Ectodermal cell (in vitro differentiated cells): ENCODE measurements around the gene RNF151.

Experiments used
- H3K27ac ChIP-seq: 2 replicates; pipeline ENCODE4 v1.7.0; 2013; ENCODE audit warnings: mild to moderate bottlenecking, low read depth, low read length; ENCODE audit not compliant: insufficient read depth, poor library complexity, severe bottlenecking
- H3K27me3 ChIP-seq: 2 replicates; pipeline ENCODE4 v1.7.0; 2013; ENCODE audit warnings: mild to moderate bottlenecking, low read length; ENCODE audit not compliant: insufficient read depth, control insufficient read depth, poor library complexity, severe bottlenecking
- H3K36me3 ChIP-seq: one replicate; pipeline ENCODE4 v1.7.0; 2013; ENCODE audit warnings: low read length; ENCODE audit not compliant: control insufficient read depth, insufficient read depth
- H3K4me1 ChIP-seq: one replicate; pipeline ENCODE4 v1.7.0; 2013; ENCODE audit warnings: low read length; ENCODE audit not compliant: control insufficient read depth, insufficient read depth
- H3K4me3 ChIP-seq: 2 replicates; pipeline ENCODE4 v1.7.0; 2013; ENCODE audit warnings: low read depth, low read length, control low read depth; ENCODE audit not compliant: insufficient read depth
- H3K9me3 ChIP-seq: 2 replicates; pipeline ENCODE4 v1.7.0; 2013; ENCODE audit warnings: mild to moderate bottlenecking, low read length, moderate library complexity; ENCODE audit not compliant: control insufficient read depth
- WGBS, 2 experiments: methylation state at CpG; one replicate each; pipeline ENCODE4 v1.1.7; 2013; ENCODE audit warnings: missing lambda C conversion rate in 2 of 2; 5-methylcytosine and 5-hydroxymethylcytosine counted together

RNF151 gene

DNA sequence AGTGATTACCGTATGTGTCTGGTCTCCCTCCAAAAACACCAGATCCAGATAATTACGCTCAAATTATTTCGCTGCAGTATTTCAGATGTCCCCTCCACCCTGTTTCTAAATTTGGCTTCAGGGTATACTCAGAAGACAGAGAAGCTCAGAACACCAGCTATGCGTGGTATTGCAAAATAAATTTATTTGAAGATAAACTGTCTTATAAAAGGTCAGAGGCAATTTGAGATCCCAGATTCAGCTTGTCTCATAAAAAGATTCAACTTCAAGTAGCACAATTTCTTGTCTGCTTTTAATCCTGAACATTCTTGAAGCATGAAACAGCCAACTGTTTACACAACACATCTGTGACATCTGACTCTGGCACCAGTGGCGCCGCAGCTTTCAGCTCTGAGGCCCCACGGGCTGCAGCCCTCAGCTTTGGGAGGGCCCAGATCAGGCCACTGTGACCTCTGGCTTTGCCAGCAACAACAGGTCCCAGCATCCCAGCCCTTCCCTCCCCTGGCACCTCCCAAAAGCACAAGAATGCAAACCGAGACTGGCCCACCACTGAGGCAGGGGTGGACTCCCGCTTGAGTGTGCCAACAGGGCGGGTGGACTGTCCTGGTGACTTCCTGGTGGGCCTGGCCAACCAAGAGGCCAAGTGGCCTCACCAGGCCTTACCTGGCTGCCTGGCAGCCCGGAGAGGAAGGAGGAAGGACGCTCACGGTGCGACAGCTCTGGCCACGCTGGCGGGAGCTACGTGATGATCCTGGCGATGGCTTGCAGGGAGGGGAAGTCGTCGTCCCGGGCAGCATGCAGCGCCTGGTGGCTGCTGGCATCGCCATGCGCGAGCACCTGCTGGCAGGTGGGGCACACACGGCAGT is 31.1 kb downstream of the RNF151 start:
- H3K4me1 ChIP-seq: no peaks in the 10 kb centered on the region
- 94 to 96% methylated on average over 26 of the region's 26 CpGs for WGBS, 2 experiments
- no peaks in the 10 kb centered on the region for H3K9me3 ChIP-seq
- peaks cover 5% of the 10 kb centered on the region for H3K27me3 ChIP-seq
- H3K27ac ChIP-seq: no peak overlapping the region
- H3K4me3 ChIP-seq: no peak overlapping the region
- peaks cover 38% of the 10 kb centered on the region for H3K36me3 ChIP-seq

GRCh38 chr16:1998360-1998835 is 31.7 kb downstream of the RNF151 start:
- Histone ChIP-seq H3K9me3 (no peaks in the 10 kb centered on the region), H3K4me3 (no peak overlapping the region), H3K27ac (no peak overlapping the region), H3K27me3 (no peaks in the 10 kb centered on the region), H3K36me3 (peaks cover 39% of the 10 kb centered on the region), H3K4me1 (no peaks in the 10 kb centered on the region)
- 95 to 96% methylated on average over 27 of the region's 27 CpGs for WGBS, 2 experiments

GRCh38 chr16:1998852-1999801 is 32.5 kb downstream of the RNF151 start:
- no peak overlapping the region for H3K27ac ChIP-seq
- peaks cover 2% of the 10 kb centered on the region for H3K4me1 ChIP-seq
- no peaks in the 10 kb centered on the region for H3K27me3 ChIP-seq
- no peak overlapping the region for H3K4me3 ChIP-seq
- WGBS, 2 experiments: 95% methylated on average over 39 of the region's 39 CpGs
- no peaks in the 10 kb centered on the region for H3K9me3 ChIP-seq
- H3K36me3 ChIP-seq: peaks cover 39% of the 10 kb centered on the region

DNA sequence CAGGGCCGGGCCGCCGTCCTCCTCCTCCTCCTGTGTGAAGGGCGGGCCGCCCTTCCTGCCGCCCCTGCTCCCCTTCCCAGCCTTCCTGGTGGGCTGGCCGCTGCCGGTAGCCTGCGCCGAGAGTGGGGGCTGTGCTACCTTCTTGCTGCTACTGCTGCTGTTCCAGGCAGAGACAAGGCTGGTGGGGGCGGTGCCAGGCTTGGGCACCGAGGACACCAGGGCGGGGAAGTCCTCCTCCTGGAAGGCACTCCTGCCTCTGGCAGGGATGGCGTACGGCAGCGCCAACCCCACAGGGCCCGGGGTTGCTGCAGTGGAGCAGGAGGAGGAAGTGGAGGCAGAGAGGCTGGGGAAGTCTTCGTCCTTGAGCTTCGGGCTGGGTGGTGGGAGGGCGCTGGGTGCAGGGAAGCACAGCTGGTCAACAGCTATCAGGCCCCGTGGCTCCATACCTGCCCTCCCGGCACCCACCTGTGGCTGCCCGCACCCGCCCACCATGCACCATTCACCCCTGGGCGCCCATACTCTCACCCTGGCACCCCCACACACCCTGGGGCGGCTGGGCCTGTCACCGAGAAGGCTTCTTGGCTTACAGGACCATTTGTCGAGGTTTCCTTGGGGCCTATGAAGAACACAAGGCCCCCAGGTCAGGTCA is 33.3 kb downstream of the RNF151 start:
- no peaks in the 10 kb centered on the region for H3K9me3 ChIP-seq
- H3K4me1 ChIP-seq: peaks cover 9% of the 10 kb centered on the region
- H3K27ac ChIP-seq: no peak overlapping the region
- peaks cover 39% of the 10 kb centered on the region for H3K36me3 ChIP-seq
- no peak overlapping the region for H3K4me3 ChIP-seq
- H3K27me3 ChIP-seq: no peaks in the 10 kb centered on the region
- 95 to 96% methylated on average over 28 of the region's 28 CpGs for WGBS, 2 experiments

GRCh38 chr16:2001035-2001434 is 34.4 kb downstream of the RNF151 start:
- H3K36me3 ChIP-seq: peaks cover 39% of the 10 kb centered on the region
- H3K4me1 ChIP-seq: peaks cover 17% of the 10 kb centered on the region
- H3K9me3 ChIP-seq: no peaks in the 10 kb centered on the region
- H3K27me3 ChIP-seq: no peaks in the 10 kb centered on the region
- no peak overlapping the region for H3K4me3 ChIP-seq
- 95 to 96% methylated on average over 19 of the region's 19 CpGs for WGBS, 2 experiments
- no peak overlapping the region for H3K27ac ChIP-seq

DNA sequence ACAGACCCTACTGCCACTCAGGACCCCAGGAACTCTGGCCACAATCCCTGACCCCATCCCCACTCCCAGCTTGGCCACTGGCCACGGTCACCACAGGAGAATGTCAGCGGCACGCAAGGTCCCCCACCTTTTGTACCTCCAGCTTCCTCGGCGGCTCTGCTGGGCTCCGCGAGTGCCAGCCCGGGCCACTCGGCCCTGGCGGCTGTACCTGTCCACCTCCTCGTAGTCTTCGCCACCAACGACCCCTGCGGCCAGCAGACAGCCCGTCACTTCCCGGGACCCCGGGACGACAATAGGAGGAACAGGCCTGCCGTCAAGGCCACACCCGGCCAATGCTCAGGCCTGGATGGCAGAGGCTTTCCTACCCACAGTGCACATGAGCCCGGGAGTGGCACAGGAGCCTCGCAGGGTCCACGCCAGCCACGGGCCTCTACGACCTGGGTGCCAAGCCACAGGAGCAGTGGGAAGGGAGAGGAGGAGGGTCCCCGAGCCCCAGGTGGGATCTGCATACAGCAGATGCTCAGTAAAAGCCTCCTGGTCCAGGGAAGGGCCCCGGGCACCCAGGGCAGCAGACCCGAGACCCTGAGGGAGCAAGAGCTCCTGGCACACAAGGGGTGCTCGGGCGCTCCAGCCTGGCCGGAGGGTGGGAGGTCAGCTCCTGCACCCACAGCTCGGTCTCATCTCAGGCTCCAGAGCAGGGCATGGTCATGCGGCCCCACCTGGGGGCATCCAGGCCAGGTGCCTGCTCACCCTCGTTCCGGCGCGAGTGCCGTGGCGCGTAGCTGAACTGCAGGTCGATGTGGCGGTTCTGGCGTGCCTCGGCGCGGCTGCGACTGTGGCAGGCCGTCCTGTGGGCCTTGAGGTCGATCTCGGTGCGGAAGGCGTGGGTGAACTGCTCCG is 35.0 kb downstream of the RNF151 start:
- Histone ChIP-seq H3K27me3 (no peaks in the 10 kb centered on the region), H3K36me3 (peaks cover 39% of the 10 kb centered on the region), H3K27ac (no peak overlapping the region), H3K4me3 (no peak overlapping the region), H3K9me3 (no peaks in the 10 kb centered on the region), H3K4me1 (peaks cover 17% of the 10 kb centered on the region)
- WGBS, 2 experiments: 96% methylated on average over 53 of the region's 53 CpGs

DNA sequence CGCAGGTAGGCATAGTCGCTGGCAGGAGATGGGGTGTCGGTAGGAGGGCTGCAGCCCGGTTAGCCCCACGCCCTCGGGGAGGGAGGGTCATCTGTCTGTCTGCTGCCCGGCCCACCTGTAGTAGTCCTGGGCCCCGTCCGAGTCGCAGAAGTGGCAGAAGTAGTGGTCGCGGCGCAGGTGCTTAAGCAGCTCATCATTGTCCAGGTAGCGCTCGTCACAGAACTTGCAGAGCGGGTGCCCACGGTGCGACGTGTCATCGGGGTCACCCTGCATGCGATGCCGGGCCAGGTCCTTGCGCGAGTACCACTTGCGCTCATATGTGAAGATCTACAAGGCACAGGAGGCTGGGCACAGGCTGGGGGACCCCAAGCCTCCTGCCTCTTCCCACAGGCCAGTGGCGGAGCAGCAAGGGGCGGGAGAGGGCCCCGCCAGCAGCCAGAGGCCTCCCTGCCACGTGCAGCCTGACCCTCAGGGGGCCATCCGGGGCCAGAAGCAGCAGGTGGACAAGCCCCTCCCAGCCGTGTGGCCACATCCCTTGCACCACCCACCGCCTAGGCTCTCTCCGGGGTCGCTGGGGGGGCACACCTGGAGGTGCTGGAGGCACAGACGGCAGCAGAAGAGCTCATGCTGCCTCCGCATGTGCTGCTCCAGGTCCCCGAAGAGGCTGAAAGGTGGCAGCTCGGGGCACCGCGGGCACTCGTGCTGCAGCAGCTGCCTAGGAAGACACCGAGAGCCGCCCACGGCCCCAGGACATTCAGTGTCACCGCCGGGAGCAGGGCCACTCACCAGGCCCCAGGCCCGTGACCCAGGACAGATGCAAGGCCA is 36.0 kb downstream of the RNF151 start:
- Histone ChIP-seq H3K4me1 (peaks cover 20% of the 10 kb centered on the region), H3K9me3 (no peaks in the 10 kb centered on the region), H3K27ac (no peak overlapping the region), H3K27me3 (no peaks in the 10 kb centered on the region), H3K4me3 (no peak overlapping the region), H3K36me3 (peaks cover 39% of the 10 kb centered on the region)
- WGBS, 2 experiments: 95 to 96% methylated on average over 47 of the region's 47 CpGs

- no peak overlapping the region for H3K4me3 ChIP-seq
- 94 to 95% methylated on average over 8 of the region's 8 CpGs for WGBS, 2 experiments
- H3K36me3 ChIP-seq: peaks cover 39% of the 10 kb centered on the region
- H3K9me3 ChIP-seq: no peaks in the 10 kb centered on the region
- H3K4me1 ChIP-seq: peaks cover 27% of the 10 kb centered on the region
- H3K27me3 ChIP-seq: no peaks in the 10 kb centered on the region
- H3K27ac ChIP-seq: no peak overlapping the region
Measured at GRCh38 chr16:2003231-2003826, 36.7 kb downstream of the RNF151 start.
